CD4-positive, alpha-beta T cell (primary cell): Measurements from ENCODE around the gene RIPOR1. TPM values are rescaled to one million over a fixed set of nuclear protein-coding genes. Genes with fewer than 3 reads are reported as not detected.

Source experiments
- ATAC-seq: fragments of 200-7000 bp; cut with Tn5 transposase; one replicate; pipeline ENCODE4 v1.10.0; 2022; ENCODE audit warnings: mild to moderate bottlenecking; ENCODE audit not compliant: poor library complexity
- CTCF ChIA-PET: fragments of 350-600 bp; sonication (Branson Sonifier 250); formaldehyde crosslinking; loops from one replicate; lab custom pipeline; 2021; ENCODE audit warnings: antibody characterized with exemption, inconsistent platforms; lab: Charles Lee
- POLR2A ChIA-PET: fragments of 350-600 bp; sonication (Branson Sonifier 250); formaldehyde crosslinking; loops from one replicate; lab custom pipeline; 2021; ENCODE audit warnings: antibody characterized with exemption, inconsistent platforms; lab: Charles Lee
- DNase-seq, 14 experiments: peaks; one replicate each; pipeline ENCODE4 v3.0.0-alpha.2; 2013 to 2020; ENCODE audit warnings: mixed read lengths in 2 of 14
- H3K27ac ChIP-seq, 2 donors: one replicate each; pipeline versions ENCODE4 v1.5.1 to v1.7.0; 2013; ENCODE audit warnings: low read length in 2 of 2, low read depth in 1 of 2, mild to moderate bottlenecking in 1 of 2
- H3K27me3 ChIP-seq, 2 experiments: 1 replicate in 1 of 2; 2 replicates in 1 of 2; pipeline versions ENCODE4 v1.6.1 to v1.7.0; 2013; ENCODE audit warnings: low read length in 2 of 2, control low read depth in 1 of 2, mild to moderate bottlenecking in 1 of 2, moderate library complexity in 1 of 2; ENCODE audit not compliant: insufficient read depth in 2 of 2, control insufficient read depth in 1 of 2
- H3K36me3 ChIP-seq: one replicate; pipeline ENCODE4 v1.6.1; 2013; ENCODE audit warnings: low read length, control low read depth; ENCODE audit not compliant: insufficient read depth
- H3K4me1 ChIP-seq: one replicate; pipeline ENCODE4 v1.6.1; 2013; ENCODE audit warnings: low read length, control low read depth; ENCODE audit not compliant: insufficient read depth
- H3K4me3 ChIP-seq: one replicate; pipeline ENCODE4 v1.5.1; 2013; ENCODE audit warnings: mild to moderate bottlenecking, low read length, moderate library complexity
- H3K9me3 ChIP-seq, 2 experiments: 1 replicate in 1 of 2; 2 replicates in 1 of 2; pipeline versions ENCODE4 v1.6.1 to v1.7.0; 2013; ENCODE audit warnings: low read length in 2 of 2, mild to moderate bottlenecking in 2 of 2, control low read depth in 1 of 2, moderate library complexity in 1 of 2; ENCODE audit not compliant: control insufficient read depth in 1 of 2, insufficient read depth in 1 of 2
- H3K27ac Mint-ChIP-seq: one replicate; pipeline ENCODE4 v1.8.0; 2020; ENCODE audit warnings: mixed read lengths
- H3K27me3 Mint-ChIP-seq: one replicate; pipeline ENCODE4 v1.8.0; 2021; ENCODE audit warnings: mixed read lengths
- H3K36me3 Mint-ChIP-seq: one replicate; pipeline ENCODE4 v1.8.0; 2021; ENCODE audit warnings: low read depth, mixed read lengths
- H3K4me1 Mint-ChIP-seq: one replicate; pipeline ENCODE4 v1.8.0; 2021; ENCODE audit warnings: low read depth, mixed read lengths
- H3K4me3 Mint-ChIP-seq: one replicate; pipeline ENCODE4 v1.8.0; 2020; ENCODE audit warnings: mild to moderate bottlenecking, mixed read lengths
- H3K9me3 Mint-ChIP-seq: one replicate; pipeline ENCODE4 v1.8.0; 2020; ENCODE audit warnings: mixed read lengths
- intact Hi-C, 2 experiments: fragments of 100-400 bp; cut with DNase I in 1 of 2; cut with micrococcal nuclease in 1 of 2; formaldehyde crosslinking; loops; one replicate each; pipeline versions ENCODE4 v1.15.1 to v1.9.0; 2023 to 2025; cut with DNase I, micrococcal nuclease
- total RNA-seq, 174 experiments: library from RNA in 2 of 174; stranded (reverse) in 2 of 174; gene quantifications; one replicate each; pipeline ENCODE4 v1.2.3 and lab custom pipeline; 2021 to 2026
- TF ChIP-seq, protein P1 (sequence below): fragments of 200-600 bp; IDR thresholded peaks from one replicate; pipeline ENCODE4 v1.8.0; 2022; ENCODE audit warnings: antibody characterized with exemption, mild to moderate bottlenecking

Gene RIPOR1
- total RNA-seq, 2 experiments from 2014 or later, result 21.3 to 25.4 TPM

- peaks cover 17% of the 10 kb centered on the region for H3K36me3 Mint-ChIP-seq
- H3K27me3 Mint-ChIP-seq, result no peaks in the 10 kb centered on the region
- DNase-seq (peak in 13 of 14 experiments; percentile 38 to 91 (median 66)), ATAC-seq (peak; percentile 51)
- H3K9me3 ChIP-seq, result no peaks in the 10 kb centered on the region
- no peak overlapping the region for H3K27ac Mint-ChIP-seq
- H3K4me1 ChIP-seq, result peaks cover 44% of the 10 kb centered on the region
- POLR2A ChIA-PET, result interaction anchor here (0.7 to 4.0 kb wide), 18 partner anchors 9 to 707 kb away, joined by 3 to 59 read pairs (median 5); partner anchors contain the start of genes ACD, ATP6V0D1, C16orf86 and CARMIL2
- intact Hi-C loops, result loop anchor here in 1 of 2 experiments (2.0 kb wide), 1 partner anchor 15 kb away; no protein-coding TSS in a partner anchor
- peak overlapping the region; percentile 84 for H3K4me3 ChIP-seq
- H3K4me1 Mint-ChIP-seq, result peaks cover 55% of the 10 kb centered on the region
- H3K36me3 ChIP-seq, result peaks cover 23% of the 10 kb centered on the region
- H3K27me3 ChIP-seq, result no peaks in the 10 kb centered on the region
- peak overlapping the region; percentile 69 to 73 for H3K27ac ChIP-seq
- CTCF ChIA-PET, result interaction anchor here (0.6 to 4.5 kb wide), 8 partner anchors 9 to 122 kb away, joined by 3 to 48 read pairs (median 5); partner anchors contain the start of genes ACD, ATP6V0D1, CTCF and RIPOR1
- no peaks in the 10 kb centered on the region for H3K9me3 Mint-ChIP-seq
- peak overlapping the region; percentile 86 for H3K4me3 Mint-ChIP-seq
- TF ChIP-seq, protein P1, sequence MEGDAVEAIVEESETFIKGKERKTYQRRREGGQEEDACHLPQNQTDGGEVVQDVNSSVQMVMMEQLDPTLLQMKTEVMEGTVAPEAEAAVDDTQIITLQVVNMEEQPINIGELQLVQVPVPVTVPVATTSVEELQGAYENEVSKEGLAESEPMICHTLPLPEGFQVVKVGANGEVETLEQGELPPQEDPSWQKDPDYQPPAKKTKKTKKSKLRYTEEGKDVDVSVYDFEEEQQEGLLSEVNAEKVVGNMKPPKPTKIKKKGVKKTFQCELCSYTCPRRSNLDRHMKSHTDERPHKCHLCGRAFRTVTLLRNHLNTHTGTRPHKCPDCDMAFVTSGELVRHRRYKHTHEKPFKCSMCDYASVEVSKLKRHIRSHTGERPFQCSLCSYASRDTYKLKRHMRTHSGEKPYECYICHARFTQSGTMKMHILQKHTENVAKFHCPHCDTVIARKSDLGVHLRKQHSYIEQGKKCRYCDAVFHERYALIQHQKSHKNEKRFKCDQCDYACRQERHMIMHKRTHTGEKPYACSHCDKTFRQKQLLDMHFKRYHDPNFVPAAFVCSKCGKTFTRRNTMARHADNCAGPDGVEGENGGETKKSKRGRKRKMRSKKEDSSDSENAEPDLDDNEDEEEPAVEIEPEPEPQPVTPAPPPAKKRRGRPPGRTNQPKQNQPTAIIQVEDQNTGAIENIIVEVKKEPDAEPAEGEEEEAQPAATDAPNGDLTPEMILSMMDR, result no peak
Measured at GRCh38 chr16:67537636-67538591, 9.3 kb downstream of the RIPOR1 start.

GRCh38 chr16:67538666-67539101 lies 10.1 kb downstream of the RIPOR1 start:
- peaks cover 17% of the 10 kb centered on the region for H3K36me3 Mint-ChIP-seq
- ATAC-seq (no peak), DNase-seq (peak in 1 of 14 experiments; percentile 46)
- peaks cover 46% of the 10 kb centered on the region for H3K4me1 ChIP-seq
- CTCF ChIA-PET, result interaction anchor here (2.2 to 4.5 kb wide), 2 partner anchors 9 to 10 kb away, joined by 6 to 27 read pairs; partner anchors contain the start of gene RIPOR1
- peak overlapping the region; percentile 62 to 73 for H3K27ac ChIP-seq
- H3K27me3 ChIP-seq, result no peaks in the 10 kb centered on the region
- no peaks in the 10 kb centered on the region for H3K27me3 Mint-ChIP-seq
- H3K4me3 ChIP-seq, result peak overlapping the region; percentile 84
- H3K36me3 ChIP-seq, result peaks cover 24% of the 10 kb centered on the region
- H3K9me3 Mint-ChIP-seq, result no peaks in the 10 kb centered on the region
- TF ChIP-seq, protein P1, result no peak
- POLR2A ChIA-PET, result interaction anchor here (0.6 to 4.0 kb wide), 8 partner anchors 18 to 524 kb away, joined by 3 to 59 read pairs (median 4); partner anchors contain the start of genes ACD, C16orf86, CARMIL2 and CTCF
- peak overlapping the region; percentile 78 for H3K27ac Mint-ChIP-seq
- H3K4me3 Mint-ChIP-seq, result peak overlapping the region; percentile 86
- intact Hi-C loops, result no loop called here
- no peaks in the 10 kb centered on the region for H3K9me3 ChIP-seq
- peaks cover 50% of the 10 kb centered on the region for H3K4me1 Mint-ChIP-seq

- H3K4me1 Mint-ChIP-seq, result peaks cover 50% of the 10 kb centered on the region
- DNase-seq (no peak), ATAC-seq (no peak)
- Histone ChIP-seq H3K27me3 (no peaks in the 10 kb centered on the region), H3K36me3 (peaks cover 27% of the 10 kb centered on the region), H3K27ac (peak overlapping the region in 1 of 2 donors; percentile 73), H3K4me1 (peaks cover 46% of the 10 kb centered on the region), H3K4me3 (no peak overlapping the region), H3K9me3 (no peaks in the 10 kb centered on the region)
- ChIA-PET POLR2A (interaction anchor here (0.6 to 4.0 kb wide), 3 partner anchors 22 to 524 kb away, joined by 3 to 59 read pairs (median 3); partner anchors contain the start of genes CARMIL2 and CTCF), CTCF (interaction anchor here (9.6 kb wide), 1 partner anchor 18 kb away, joined by 101 read pairs; no protein-coding TSS in a partner anchor)
- H3K36me3 Mint-ChIP-seq, result peaks cover 21% of the 10 kb centered on the region
- no peaks in the 10 kb centered on the region for H3K27me3 Mint-ChIP-seq
- H3K4me3 Mint-ChIP-seq, result peak overlapping the region; percentile 86
- intact Hi-C loops, result no loop called here
- TF ChIP-seq, protein P1, result no peak
- H3K9me3 Mint-ChIP-seq, result no peaks in the 10 kb centered on the region
- H3K27ac Mint-ChIP-seq, result peak overlapping the region; percentile 78
Measured at GRCh38 chr16:67539271-67539670, 10.6 kb downstream of the RIPOR1 start.
